Stimulated activated naive CD8-positive, alpha-beta T cell treated with anti-CD3 and anti-CD28 coated beads, Interleukin-15, amount 100 ng/mL, for 72 hours (primary cell): ENCODE data around the gene MTMR12.
A peak's percentile ranks its signal among the peaks of the same experiment; 100 is the strongest.
"Not testable (repeated sequence)": the region's sequence is repeated elsewhere in the genome, so short reads cannot be mapped to it uniquely, and the experiment has no call there.

Source experiments
- ATAC-seq: fragments of 150-1000 bp; cut with Tn5 transposase; 2 replicates; pipeline ENCODE4 v1.10.0; 2021; ENCODE audit warnings: mild to moderate bottlenecking, moderate library complexity
- DNase-seq, 2 donors: peaks; one replicate each; pipeline ENCODE4 v3.0.0; 2021 to 2022
- H3K27ac Mint-ChIP-seq, 2 donors: one replicate each; pipeline ENCODE4 v1.8.0; 2022; ENCODE audit warnings: mild to moderate bottlenecking in 2 of 2, mixed read lengths in 2 of 2, moderate library complexity in 2 of 2
- H3K27me3 Mint-ChIP-seq: one replicate; pipeline ENCODE4 v1.8.0; 2022; ENCODE audit warnings: mixed read lengths
- H3K4me1 Mint-ChIP-seq: one replicate; pipeline ENCODE4 v1.8.0; 2022; ENCODE audit warnings: mild to moderate bottlenecking, mixed read lengths
- H3K4me3 Mint-ChIP-seq, 2 donors: one replicate each; pipeline ENCODE4 v1.8.0; 2022; ENCODE audit warnings: mild to moderate bottlenecking in 2 of 2, mixed read lengths in 2 of 2, moderate library complexity in 1 of 2
- H3K9me3 Mint-ChIP-seq, 2 donors: one replicate each; pipeline ENCODE4 v1.8.0; 2022; ENCODE audit warnings: mixed read lengths in 2 of 2

The MTMR12 gene

DNA sequence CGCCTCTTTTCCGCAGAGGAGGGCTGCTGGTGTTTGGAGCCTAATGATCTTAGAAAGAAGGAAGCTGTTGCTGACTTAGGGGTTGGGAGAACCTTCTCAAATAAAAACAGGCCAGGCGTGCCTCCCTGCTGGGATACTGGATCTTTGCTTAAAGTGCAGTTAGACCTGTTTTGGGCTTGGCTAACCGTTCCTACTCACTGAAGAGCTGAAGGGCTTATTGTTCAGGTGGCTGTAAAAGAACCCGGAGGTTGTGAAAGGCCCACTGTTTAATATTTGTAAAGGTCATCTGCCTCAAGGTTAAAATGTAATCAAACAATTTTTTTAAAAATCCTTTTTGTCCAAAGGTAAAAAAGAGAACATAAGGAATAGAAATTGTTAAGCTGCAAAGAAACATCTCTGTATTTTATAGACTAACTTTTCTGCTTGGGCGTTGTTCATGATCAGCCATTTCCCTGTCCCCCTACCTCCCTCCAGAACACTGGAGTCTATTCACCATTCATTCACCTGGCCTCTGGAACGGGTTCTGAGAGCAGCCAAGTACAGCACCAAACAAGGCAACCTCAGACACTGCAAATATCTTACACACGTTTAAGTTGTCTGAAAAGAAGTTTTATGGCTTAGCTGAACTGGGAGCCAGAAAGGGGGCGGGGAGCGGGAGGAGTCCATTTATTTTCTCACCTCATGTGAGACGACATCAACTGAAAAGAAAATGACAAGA, 18.6 kb upstream of the MTMR12 start:
- ATAC-seq (no peak), DNase-seq (no peak)
- no peaks in the 10 kb centered on the region for H3K9me3 Mint-ChIP-seq
- no peaks in the 10 kb centered on the region for H3K27me3 Mint-ChIP-seq
- H3K27ac Mint-ChIP-seq: no peak overlapping the region
- peaks cover 5% of the 10 kb centered on the region for H3K4me1 Mint-ChIP-seq
- no peak overlapping the region for H3K4me3 Mint-ChIP-seq

DNA sequence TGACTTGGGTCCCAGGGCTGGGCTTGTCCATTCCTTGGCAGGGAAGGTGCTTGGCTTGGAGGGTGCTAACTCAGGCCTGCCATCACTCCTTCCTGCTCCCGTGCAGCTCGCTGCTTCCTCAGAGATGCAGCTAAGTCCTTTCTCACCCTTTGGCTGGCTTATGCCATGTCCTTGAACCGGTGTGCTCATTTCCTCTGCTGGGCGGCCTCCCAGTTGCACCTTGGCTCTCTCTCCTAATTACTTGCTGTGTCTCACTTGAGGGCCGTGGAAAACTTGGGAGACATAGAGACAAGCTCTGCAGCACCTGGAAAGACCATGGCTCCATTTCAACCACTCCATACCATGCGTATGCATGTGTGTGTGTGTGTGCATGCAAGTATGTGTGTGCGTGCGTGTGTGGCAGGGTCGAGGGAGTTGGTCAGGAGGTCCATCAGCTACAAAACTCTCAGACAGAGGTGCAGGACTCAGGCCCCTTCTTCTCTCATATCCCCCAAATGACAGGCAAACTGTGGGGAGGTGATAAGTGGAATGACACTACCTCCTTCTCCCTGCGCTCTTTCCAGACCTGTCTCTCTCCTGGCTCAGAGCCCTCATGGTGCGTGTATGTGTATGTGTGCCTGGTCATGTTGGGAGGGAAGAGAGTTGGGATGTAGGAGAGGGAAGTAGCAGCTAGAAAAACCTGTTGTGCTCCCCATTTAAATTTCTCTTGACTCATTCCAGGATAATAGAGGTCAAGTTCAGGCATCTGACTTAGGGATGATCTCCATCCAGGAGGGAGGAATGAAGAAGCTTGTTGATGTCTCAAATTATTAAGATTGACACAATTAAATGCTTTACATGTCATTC, 17.6 kb upstream of the MTMR12 start:
- ATAC-seq (peak; percentile 9), DNase-seq (no peak)
- Mint-ChIP-seq H3K4me3 (no peak overlapping the region), H3K4me1 (peaks cover 5% of the 10 kb centered on the region), H3K9me3 (no peaks in the 10 kb centered on the region), H3K27ac (no peak overlapping the region), H3K27me3 (no peaks in the 10 kb centered on the region)

DNA sequence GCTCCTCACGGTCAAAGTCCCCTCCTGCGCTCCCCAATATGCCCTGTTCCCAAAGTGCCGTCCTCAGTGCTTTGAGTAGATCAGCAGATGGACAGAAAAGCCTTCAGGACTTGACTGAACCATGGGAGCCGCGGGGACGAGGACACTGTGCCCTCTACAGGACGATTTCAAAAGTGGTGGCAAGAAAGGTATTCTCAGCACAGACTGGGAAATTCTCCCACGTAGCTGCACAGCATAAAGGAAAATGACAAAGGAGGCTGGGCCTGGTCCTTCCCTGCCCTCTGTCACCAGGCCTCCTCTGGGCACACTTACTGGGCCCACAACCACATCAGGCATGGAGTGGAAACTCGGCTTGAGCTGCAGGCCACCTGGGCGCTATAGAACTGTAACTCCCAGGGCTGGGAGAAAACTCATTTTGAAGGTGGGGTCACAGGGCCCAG, 16.7 kb upstream of the MTMR12 start:
- Mint-ChIP-seq H3K4me3 (no peak overlapping the region), H3K4me1 (peaks cover 5% of the 10 kb centered on the region), H3K27ac (no peak overlapping the region), H3K27me3 (no peaks in the 10 kb centered on the region), H3K9me3 (no peaks in the 10 kb centered on the region)
- ATAC-seq: peak; percentile 87
- DNase-seq: peak; percentile 50

DNA sequence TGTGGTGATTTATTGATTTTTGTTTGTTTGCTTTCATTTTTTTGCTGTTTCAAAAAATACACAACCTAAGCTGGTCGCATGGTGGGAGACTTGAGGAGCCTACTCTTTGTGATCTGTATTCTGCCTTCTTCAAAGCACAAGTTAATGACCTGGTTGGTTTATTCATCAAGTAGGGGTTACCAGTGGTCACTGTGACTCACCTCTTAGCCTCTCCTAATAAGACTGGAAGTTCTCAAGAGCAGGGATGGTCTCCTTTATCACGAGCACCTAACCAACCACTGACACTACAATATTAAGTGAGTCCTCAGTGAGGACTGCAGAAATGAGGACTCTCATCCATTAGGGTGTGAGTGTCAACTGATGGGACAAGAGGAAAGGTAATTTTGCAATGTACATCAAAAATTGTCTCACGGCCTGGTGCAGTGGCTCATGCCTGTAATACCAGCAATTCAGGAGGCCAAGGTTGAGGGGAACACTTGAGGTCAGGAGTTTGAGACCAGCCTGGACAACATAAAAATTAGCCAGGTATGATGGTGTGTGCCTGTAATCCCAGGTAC, 13.6 kb upstream of the MTMR12 start:
- H3K4me3 Mint-ChIP-seq: no peak overlapping the region

DNA sequence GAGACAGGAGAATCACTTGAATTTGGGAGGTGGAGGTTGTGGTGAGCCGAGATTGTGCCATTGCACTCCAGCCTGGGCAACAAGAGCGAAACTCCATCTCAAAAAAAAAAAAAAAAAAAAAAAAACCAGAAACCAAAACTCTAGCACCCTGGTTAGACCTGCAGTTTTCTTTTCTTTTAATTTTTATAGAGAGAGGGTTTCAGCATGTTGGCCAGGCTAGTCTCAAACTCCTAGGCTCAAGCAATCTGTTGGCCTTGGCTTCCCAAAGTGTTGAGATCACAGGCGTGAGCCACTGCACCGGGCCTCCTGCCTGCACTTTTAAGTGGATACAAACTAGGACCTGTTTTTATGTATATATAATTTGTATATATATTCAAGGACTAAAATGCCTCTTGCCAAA, 12.9 kb upstream of the MTMR12 start:
- Mint-ChIP-seq H3K27ac (no peak overlapping the region), H3K27me3 (no peaks in the 10 kb centered on the region), H3K9me3 (peaks cover 7 to 8% of the 10 kb centered on the region in 2 donors)

More for the DNA sequence above, 13.6 kb upstream of the MTMR12 start:
- Mint-ChIP-seq H3K27ac (no peak overlapping the region), H3K27me3 (no peaks in the 10 kb centered on the region), H3K4me1 (peaks cover 5% of the 10 kb centered on the region), H3K9me3 (peaks cover 7% of the 10 kb centered on the region in 2 donors)
- ATAC-seq: no peak
- DNase-seq: no peak

DNA sequence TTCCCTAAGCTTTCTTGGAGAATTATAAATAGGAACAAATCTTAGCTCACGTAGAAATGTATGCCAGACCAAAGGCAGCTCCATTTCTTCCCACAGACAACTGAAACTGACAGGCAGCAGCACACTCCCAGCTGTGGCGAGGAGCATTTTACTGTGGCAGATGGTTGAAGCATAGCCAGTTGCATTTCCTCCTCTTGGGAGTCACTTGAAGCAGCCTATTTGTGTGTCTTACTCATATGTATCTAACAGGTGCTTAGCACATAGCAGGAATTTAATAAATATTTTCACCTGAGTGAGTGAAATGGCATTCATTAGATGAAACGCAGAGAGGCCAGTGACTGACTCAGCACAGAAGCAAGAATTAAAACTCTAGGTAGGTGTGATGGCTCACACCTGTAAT, 12.3 kb upstream of the MTMR12 start:
- ATAC-seq: no peak
- Mint-ChIP-seq H3K9me3 (peaks cover 7 to 8% of the 10 kb centered on the region in 2 donors), H3K27ac (no peak overlapping the region), H3K4me1 (peaks cover 5% of the 10 kb centered on the region), H3K4me3 (no peak overlapping the region), H3K27me3 (no peaks in the 10 kb centered on the region)
- DNase-seq: no peak

More for the DNA sequence above, 12.9 kb upstream of the MTMR12 start:
- DNase-seq (no peak), ATAC-seq (no peak)
- H3K4me1 Mint-ChIP-seq: peaks cover 5% of the 10 kb centered on the region
- H3K4me3 Mint-ChIP-seq: no peak overlapping the region

DNA sequence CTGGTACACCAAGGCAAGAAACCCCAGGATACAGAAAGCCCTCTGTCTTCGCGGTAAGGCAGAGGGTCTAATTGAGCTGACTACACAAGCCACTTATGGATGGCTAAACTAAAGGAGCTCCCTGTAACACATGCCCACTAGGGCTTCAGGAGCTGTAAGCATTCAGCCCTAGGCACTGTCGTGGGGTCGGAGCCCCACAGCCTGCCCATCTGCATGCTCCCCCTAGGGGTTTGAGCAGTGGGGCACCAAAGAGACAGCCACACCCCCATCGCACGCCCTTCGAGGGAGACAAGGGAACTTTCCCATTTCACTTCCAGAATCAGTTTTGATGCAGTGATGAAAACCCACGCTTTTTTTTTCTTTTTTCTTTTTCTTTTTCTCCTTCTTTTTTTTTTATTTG, 11.0 kb upstream of the MTMR12 start:
- Mint-ChIP-seq H3K27ac (no peak overlapping the region), H3K27me3 (no peaks in the 10 kb centered on the region), H3K9me3 (peaks cover 7 to 8% of the 10 kb centered on the region in 2 donors), H3K4me3 (no peak overlapping the region), H3K4me1 (no peaks in the 10 kb centered on the region)
- no peak for DNase-seq
- no peak for ATAC-seq

DNA sequence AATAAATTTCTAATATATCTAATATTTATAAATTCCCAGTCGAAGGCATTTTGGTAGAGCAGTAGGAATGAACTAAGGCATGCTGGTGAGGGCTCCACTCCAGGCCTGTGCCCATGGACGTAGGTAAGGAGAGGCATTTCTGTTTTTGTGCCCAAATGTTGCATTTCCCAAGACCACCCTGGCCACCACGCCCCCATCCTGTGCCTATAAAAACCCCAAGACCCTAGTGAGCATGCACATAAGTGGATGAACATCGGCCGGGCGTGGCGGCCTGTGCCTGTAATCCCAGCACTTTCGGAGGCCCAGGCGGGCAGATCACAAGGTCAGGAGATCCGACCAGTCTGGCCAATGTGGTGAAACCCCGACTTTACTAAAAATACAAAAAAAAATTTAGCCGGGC, 10.1 kb upstream of the MTMR12 start:
- no peaks in the 10 kb centered on the region for H3K27me3 Mint-ChIP-seq
- ATAC-seq: no peak
- H3K4me3 Mint-ChIP-seq: no peak overlapping the region
- H3K9me3 Mint-ChIP-seq: peaks cover 7 to 8% of the 10 kb centered on the region in 2 donors
- H3K27ac Mint-ChIP-seq: no peak overlapping the region
- no peak for DNase-seq
- no peaks in the 10 kb centered on the region for H3K4me1 Mint-ChIP-seq

DNA sequence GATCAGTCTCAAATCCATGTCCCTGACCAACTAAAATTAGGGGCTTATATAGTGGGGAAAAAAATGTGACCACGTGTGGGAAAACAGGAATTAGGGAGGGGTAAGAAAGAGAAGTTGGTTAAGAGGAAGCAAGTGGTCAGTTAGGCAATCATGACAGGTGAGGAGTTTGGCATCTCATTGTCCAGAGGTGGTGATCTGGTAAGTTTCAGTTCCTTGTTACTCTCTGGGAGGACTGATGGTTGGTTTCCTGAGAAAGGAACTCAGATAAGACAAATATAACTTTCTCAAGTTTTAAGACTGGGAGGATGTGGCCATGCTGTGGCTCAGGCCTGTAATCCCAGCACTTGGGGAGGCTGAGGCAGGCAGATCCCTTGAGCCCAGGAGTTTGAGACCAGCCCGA, 9.0 kb upstream of the MTMR12 start:
- not testable (repeated sequence) for DNase-seq, H3K27ac Mint-ChIP-seq, ATAC-seq, H3K4me1 Mint-ChIP-seq, H3K27me3 Mint-ChIP-seq, H3K9me3 Mint-ChIP-seq, H3K4me3 Mint-ChIP-seq

DNA sequence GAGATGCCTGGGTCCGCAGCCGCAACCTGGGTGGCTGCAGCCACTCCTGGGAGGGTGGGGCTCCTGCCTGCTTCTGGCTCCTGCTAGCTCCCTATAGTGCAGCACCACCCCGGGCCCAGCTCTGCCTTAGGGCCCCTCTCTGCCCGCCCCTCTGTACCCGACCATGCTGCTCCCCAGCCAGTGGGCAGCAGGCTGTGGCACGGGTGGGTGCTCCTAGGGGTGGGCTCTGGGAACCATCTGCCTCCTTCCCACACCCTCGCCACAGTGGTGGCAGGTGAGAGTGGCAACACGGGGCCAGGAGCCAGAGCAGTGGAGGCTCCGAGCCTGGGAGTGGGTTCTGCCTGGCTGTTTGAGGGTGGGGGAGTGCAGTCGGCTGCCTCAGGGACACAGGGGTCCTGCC, 7.8 kb upstream of the MTMR12 start:
- Mint-ChIP-seq H3K27ac (no peak overlapping the region), H3K27me3 (no peaks in the 10 kb centered on the region), H3K4me1 (no peaks in the 10 kb centered on the region), H3K9me3 (peaks cover 7 to 8% of the 10 kb centered on the region in 2 donors), H3K4me3 (no peak overlapping the region)
- DNase-seq (no peak), ATAC-seq (peak; percentile 46)

DNA sequence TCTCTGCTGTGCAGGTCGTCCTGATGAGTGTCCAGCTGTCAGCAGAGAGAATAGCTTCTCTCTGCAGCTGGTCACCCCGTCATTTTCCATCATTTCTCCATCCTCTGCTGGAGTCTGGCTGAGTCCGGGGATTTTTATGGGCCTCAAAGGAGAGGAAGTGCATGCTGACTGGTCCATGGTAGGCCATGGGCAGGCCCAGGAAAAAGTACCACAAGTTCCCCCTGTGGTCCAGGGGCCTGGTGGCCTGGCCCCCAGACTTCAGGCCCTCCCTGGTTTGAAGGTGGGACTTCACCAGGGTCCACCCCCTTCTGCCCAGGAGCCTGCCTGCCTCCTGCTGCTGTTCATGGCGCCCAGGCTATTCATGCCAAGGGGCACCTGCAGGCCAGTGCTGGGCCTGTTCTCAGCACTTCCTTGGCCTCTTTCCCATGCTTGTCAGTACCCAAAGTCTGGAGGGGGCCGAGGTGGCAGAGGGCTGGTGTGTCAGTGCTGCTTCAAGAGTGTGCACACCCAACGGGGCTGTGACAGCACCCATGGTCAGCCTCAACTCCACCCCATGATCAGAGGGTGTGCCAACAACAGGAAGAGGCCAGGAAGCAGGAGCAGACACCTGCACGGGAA, 7.3 kb upstream of the MTMR12 start:
- no peak overlapping the region for H3K27ac Mint-ChIP-seq
- H3K9me3 Mint-ChIP-seq: peaks cover 7 to 8% of the 10 kb centered on the region in 2 donors
- ATAC-seq (no peak), DNase-seq (no peak)
- no peaks in the 10 kb centered on the region for H3K4me1 Mint-ChIP-seq
- no peak overlapping the region for H3K4me3 Mint-ChIP-seq
- no peaks in the 10 kb centered on the region for H3K27me3 Mint-ChIP-seq

DNA sequence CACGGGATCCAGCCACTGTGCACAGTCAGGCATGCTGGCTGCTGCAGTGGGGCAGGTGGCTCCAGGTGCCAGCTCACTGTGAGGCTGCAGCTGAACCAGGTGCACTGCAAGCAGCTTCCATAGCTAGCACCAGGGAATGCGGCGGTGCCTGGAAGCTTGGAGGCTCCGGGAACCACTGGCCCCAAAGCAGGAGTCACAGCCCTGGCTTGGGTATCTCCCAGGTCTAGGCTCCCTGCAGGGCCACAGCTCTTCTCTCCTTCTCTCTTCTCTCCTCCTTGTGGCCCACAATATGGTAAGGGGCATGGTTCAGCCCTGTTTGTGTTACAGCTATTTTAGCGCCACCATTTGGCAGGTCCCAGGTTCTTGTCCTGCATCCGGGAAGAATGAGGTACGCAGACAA, 6.7 kb upstream of the MTMR12 start:
- no peak for DNase-seq
- Mint-ChIP-seq H3K27ac (no peak overlapping the region), H3K9me3 (peaks cover 7 to 8% of the 10 kb centered on the region in 2 donors), H3K27me3 (no peaks in the 10 kb centered on the region), H3K4me1 (no peaks in the 10 kb centered on the region), H3K4me3 (no peak overlapping the region)
- ATAC-seq: no peak

DNA sequence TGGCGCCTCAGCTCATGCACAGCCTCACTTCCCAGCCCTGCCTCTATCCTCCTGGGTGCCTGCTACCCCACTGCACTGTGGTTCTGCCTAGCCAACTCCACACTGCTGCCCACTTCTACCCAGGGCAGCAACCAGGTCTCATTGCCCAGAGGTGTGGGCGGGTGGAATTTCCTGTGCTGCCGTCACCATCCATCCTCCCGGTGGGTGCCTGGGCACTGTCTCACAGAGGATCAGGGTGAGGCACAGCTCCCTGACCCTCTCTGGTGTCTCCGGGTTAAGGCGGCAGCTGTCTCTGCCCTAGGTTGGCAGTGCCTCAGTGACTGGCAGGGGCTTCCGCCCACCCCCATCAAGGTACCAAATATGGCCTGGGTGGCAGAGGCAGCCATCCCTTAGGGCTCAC, 4.3 kb upstream of the MTMR12 start:
- Mint-ChIP-seq H3K4me3 (no peak overlapping the region), H3K27me3 (no peaks in the 10 kb centered on the region), H3K27ac (no peak overlapping the region), H3K4me1 (peaks cover 1% of the 10 kb centered on the region), H3K9me3 (peaks cover 7 to 8% of the 10 kb centered on the region in 2 donors)
- no peak for DNase-seq
- ATAC-seq: no peak

DNA sequence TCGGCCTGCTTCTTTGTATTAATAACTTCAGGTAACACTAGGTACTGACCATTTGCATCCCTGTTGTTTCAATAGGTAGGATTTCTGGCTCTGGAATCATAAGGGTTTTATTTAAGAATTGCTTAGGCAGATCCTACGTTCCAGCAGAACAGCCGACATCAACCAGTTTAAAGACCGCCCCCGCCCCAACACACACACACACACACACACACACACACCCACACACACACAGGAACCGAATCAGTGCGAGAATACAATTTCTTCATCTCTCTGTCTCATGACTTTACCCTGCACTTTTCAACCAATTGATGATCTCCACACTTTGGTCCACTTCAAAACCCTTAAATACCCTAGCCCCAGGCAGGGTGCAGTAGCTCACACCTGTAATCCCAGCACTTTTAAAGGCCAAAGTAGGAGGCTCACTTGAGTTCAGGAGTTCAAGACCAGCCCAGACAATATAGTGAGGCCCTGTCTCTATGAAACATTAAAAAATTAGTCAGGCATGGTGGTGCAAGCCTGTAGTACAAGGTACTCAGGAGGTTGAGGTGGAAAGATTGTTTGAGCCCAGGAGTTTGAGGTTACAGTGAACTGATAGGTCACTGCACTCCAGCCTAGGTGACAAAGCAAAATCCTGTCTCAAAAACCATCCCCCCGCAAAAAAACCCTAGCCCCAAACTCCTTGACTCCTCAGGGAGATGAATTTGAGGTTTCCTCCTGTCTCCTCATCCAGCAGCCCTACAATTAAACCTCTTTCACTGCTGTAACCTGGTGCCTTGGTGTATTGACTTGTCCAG, 2.7 kb upstream of the MTMR12 start:
- H3K27ac Mint-ChIP-seq: no peak overlapping the region
- ATAC-seq (no peak), DNase-seq (no peak)
- no peaks in the 10 kb centered on the region for H3K27me3 Mint-ChIP-seq
- no peaks in the 10 kb centered on the region for H3K9me3 Mint-ChIP-seq
- H3K4me1 Mint-ChIP-seq: peaks cover 17% of the 10 kb centered on the region
- H3K4me3 Mint-ChIP-seq: no peak overlapping the region

DNA sequence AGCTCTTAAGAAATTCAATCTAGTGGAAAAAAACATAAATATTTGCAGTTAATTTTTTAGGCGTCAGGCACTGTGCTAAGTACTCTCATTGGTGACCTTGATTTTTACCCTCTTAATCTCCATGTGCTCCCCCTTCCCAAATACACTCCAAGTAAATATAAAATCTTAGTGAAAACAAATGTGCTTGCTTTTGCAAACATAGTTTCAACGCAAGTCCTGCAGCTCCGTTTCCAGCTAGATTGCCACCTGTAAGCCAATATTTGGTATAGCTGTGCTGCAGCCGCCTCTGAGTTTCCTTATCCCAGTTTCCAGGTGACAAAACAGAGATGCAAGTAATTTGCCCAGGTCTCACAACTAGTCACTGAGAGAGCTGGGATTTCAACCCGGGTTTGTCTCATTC, 1.9 kb upstream of the MTMR12 start:
- DNase-seq (no peak), ATAC-seq (no peak)
- H3K9me3 Mint-ChIP-seq: no peaks in the 10 kb centered on the region
- peaks cover 25% of the 10 kb centered on the region for H3K4me1 Mint-ChIP-seq
- no peaks in the 10 kb centered on the region for H3K27me3 Mint-ChIP-seq
- H3K27ac Mint-ChIP-seq: no peak overlapping the region
- H3K4me3 Mint-ChIP-seq: no peak overlapping the region
